Measurements from ENCODE around the gene PIP5K1B. TPM values are rescaled to one million over a fixed set of nuclear protein-coding genes. Genes with fewer than 3 reads are reported as not detected.

Gene PIP5K1B
- total RNA-seq, 1 donor from 2014 or later: 0.71 TPM

DNA sequence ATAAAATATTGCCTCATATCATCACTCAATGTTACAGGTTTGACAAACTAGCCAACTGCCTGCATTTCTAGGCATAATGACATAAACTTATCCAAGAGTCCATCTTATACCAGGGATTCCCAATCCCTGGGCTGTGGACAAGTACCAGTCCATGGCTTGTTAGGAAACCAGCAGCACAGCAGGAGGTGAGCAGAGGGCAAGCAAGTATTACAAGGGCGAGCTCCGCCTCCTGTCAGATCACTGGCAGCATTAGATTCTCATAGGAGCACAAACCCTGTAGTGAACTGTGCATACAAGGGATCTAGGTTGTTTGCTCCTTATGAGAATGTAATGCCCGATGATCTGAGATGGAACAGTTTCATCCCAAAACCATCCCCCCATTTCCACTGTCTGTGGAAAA lies 164.0 kb downstream of the PIP5K1B start:
- Histone ChIP-seq H3K4me3 (ENCODE audit: low read depth, low read length) (no peak overlapping the region), H3K27me3 (ENCODE audit: control insufficient read depth, insufficient read depth, low read length) (no peaks in the 10 kb centered on the region), H3K36me3 (ENCODE audit: control insufficient read depth, insufficient read depth, low read length) (no peaks in the 10 kb centered on the region)
- TF ChIP-seq, protein P1, sequence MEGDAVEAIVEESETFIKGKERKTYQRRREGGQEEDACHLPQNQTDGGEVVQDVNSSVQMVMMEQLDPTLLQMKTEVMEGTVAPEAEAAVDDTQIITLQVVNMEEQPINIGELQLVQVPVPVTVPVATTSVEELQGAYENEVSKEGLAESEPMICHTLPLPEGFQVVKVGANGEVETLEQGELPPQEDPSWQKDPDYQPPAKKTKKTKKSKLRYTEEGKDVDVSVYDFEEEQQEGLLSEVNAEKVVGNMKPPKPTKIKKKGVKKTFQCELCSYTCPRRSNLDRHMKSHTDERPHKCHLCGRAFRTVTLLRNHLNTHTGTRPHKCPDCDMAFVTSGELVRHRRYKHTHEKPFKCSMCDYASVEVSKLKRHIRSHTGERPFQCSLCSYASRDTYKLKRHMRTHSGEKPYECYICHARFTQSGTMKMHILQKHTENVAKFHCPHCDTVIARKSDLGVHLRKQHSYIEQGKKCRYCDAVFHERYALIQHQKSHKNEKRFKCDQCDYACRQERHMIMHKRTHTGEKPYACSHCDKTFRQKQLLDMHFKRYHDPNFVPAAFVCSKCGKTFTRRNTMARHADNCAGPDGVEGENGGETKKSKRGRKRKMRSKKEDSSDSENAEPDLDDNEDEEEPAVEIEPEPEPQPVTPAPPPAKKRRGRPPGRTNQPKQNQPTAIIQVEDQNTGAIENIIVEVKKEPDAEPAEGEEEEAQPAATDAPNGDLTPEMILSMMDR (IDR thresholded peaks at IDR 0.05; ENCODE audit: insufficient read depth, low read length, poor library complexity, severe bottlenecking): no peak
- no peak for DNase-seq (ENCODE audit: low read depth)

GRCh38 chr9:68870086-68870485 lies 165.0 kb downstream of the PIP5K1B start:
- DNase-seq (ENCODE audit: low read depth): no peak
- no peaks in the 10 kb centered on the region for H3K36me3 ChIP-seq (ENCODE audit: control insufficient read depth, insufficient read depth, low read length)
- no peak overlapping the region for H3K4me3 ChIP-seq (ENCODE audit: low read depth, low read length)
- TF ChIP-seq, protein P1 (IDR thresholded peaks at IDR 0.05; ENCODE audit: insufficient read depth, low read length, poor library complexity, severe bottlenecking): no peak
- no peaks in the 10 kb centered on the region for H3K27me3 ChIP-seq (ENCODE audit: control insufficient read depth, insufficient read depth, low read length)

DNA sequence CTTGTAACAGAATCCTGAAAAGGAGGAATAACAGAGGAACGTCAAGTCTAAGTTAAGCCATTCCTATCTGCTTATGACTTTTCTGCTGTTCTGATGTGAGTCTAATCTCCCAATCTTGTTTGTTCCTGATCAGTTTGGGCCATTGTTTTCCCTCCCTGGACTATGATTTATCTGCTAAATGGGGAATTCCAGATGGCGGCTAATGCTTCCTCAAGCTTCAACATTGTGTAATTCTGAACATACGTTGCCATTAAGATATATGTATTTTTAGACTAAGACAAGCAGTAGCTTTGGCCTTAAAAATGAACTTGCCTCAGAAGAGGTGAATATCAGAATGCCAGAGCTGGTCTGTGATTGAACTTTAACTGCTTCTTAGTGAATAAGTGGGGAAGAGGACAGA lies 166.2 kb downstream of the PIP5K1B start:
- Histone ChIP-seq H3K4me3 (ENCODE audit: low read depth, low read length) (no peak overlapping the region), H3K27me3 (ENCODE audit: control insufficient read depth, insufficient read depth, low read length) (no peaks in the 10 kb centered on the region), H3K36me3 (ENCODE audit: control insufficient read depth, insufficient read depth, low read length) (no peaks in the 10 kb centered on the region)
- no peak for DNase-seq (ENCODE audit: low read depth)
- TF ChIP-seq, protein P1 (IDR thresholded peaks at IDR 0.05; ENCODE audit: insufficient read depth, low read length, poor library complexity, severe bottlenecking): no peak

DNA sequence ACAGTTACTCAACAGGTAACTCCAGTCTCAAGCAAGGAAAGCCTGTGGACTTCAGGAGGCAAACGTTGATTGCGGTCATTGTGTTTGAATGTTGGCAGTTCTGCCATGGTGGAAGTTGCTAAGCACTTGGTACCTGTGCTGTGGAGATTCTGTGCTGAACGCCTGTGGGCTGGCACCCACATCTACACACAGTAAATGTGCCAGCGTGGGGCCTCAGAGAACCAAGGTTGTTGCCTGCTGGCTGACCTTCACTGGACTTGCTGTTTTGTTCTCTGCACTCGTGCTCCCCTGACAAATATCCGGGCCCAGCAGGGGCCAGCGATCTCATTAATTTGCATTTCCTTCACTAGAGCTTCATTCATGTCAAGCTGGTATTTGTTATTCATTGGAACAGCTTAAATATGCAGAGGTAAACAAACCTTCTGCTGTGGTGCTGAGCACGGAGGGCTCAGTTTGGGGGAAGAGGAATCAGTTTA lies 167.0 kb downstream of the PIP5K1B start:
- DNase-seq (ENCODE audit: low read depth): no peak
- Histone ChIP-seq H3K4me3 (ENCODE audit: low read depth, low read length) (no peak overlapping the region), H3K36me3 (ENCODE audit: control insufficient read depth, insufficient read depth, low read length) (no peaks in the 10 kb centered on the region), H3K27me3 (ENCODE audit: control insufficient read depth, insufficient read depth, low read length) (no peaks in the 10 kb centered on the region)
- TF ChIP-seq, protein P1 (IDR thresholded peaks at IDR 0.05; ENCODE audit: insufficient read depth, low read length, poor library complexity, severe bottlenecking): no peak

GRCh38 chr9:68873179-68873578 lies 168.1 kb downstream of the PIP5K1B start:
- DNase-seq (ENCODE audit: low read depth): no peak
- Histone ChIP-seq H3K36me3 (ENCODE audit: control insufficient read depth, insufficient read depth, low read length) (no peaks in the 10 kb centered on the region), H3K4me3 (ENCODE audit: low read depth, low read length) (no peak overlapping the region), H3K27me3 (ENCODE audit: control insufficient read depth, insufficient read depth, low read length) (no peaks in the 10 kb centered on the region)
- TF ChIP-seq, protein P1 (IDR thresholded peaks at IDR 0.05; ENCODE audit: insufficient read depth, low read length, poor library complexity, severe bottlenecking): no peak

DNA sequence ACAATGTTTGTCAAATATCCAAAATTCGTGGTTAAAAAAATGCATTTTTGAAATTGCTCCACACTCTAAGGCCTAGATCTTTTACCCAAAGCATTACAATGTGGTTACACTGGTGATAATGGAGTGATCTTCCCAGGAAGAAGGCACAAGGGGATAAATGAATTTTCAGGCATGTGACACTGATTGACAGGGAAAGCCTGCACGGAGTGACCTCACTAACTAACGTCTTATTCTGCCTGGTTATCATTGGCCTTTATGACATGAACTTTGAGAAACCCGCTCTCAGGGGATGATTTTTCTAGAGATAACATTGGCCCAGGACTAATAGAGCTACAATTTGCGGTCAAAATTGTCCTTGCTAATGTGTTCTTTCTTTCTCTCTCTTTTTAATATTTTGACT lies 171.2 kb downstream of the PIP5K1B start:
- Histone ChIP-seq H3K36me3 (ENCODE audit: control insufficient read depth, insufficient read depth, low read length) (no peaks in the 10 kb centered on the region), H3K27me3 (ENCODE audit: control insufficient read depth, insufficient read depth, low read length) (no peaks in the 10 kb centered on the region), H3K4me3 (ENCODE audit: low read depth, low read length) (no peak overlapping the region)
- no peak for DNase-seq (ENCODE audit: low read depth)
- TF ChIP-seq, protein P1 (IDR thresholded peaks at IDR 0.05; ENCODE audit: insufficient read depth, low read length, poor library complexity, severe bottlenecking): no peak

Measured in kidney epithelial cell (primary cell).